Neural cell (in vitro differentiated cells): ENCODE data around the gene ADI1.

ENCODE experiments used
- POLR2AphosphoS5 ChIP-seq: IDR thresholded peaks from 2 replicates; pipeline ENCODE4 v1.6.1; 2012
- RAD21 ChIP-seq: fragments of 450-650 bp; conservative IDR thresholded peaks from 2 replicates; pipeline ENCODE4 v1.6.1; 2014; ENCODE audit warnings: antibody characterized with exemption, mild to moderate bottlenecking, moderate library complexity
- TF ChIP-seq, protein P1 (sequence below): fragments of 450-650 bp; IDR thresholded peaks from 2 replicates; pipeline ENCODE4 v1.5.1; 2014; ENCODE audit warnings: antibody characterized with exemption, mild to moderate bottlenecking, moderate library complexity; ENCODE audit not compliant: poor library complexity, severe bottlenecking

DNA sequence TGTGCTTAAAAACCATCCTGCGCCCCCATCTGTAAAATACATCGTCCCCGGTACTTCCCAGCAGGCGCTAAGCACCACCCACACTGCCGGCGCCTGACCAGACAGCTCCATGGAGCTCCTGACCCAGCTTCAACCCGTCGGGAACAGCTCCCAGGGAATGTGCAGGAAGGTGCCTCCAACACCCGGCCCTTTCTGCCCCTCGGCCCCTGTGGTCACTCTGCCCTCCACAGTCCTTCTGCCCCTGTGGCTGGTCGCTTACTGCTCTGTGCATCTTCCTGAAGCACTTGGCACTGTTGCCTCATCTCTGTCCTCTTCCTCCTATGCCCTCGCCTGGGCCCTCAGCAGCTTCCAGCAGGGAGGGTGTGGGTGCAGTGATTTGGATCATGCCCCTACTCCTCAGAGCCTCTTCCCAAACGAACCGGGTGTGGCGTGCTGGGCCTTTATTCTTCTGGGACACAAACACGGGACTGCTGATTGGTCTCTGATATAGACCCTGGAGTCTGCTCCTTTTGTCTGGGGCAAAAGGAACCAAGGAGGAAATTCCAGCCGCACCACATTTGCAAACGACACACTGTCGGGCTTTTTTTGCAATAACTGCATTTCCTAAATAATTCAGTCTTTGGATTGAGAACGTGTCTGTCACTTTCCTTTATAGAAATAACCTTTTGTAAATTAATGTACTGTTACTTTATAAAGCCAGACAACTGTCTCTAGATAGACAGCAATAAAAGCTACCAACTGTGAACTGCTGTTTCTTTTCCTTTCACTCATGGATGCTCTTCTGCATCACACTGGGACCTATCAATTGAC lies 65.9 kb downstream of the ADI1 start:
- TF ChIP-seq POLR2AphosphoS5 (no peak), RAD21 (no peak)
- TF ChIP-seq, protein P1, sequence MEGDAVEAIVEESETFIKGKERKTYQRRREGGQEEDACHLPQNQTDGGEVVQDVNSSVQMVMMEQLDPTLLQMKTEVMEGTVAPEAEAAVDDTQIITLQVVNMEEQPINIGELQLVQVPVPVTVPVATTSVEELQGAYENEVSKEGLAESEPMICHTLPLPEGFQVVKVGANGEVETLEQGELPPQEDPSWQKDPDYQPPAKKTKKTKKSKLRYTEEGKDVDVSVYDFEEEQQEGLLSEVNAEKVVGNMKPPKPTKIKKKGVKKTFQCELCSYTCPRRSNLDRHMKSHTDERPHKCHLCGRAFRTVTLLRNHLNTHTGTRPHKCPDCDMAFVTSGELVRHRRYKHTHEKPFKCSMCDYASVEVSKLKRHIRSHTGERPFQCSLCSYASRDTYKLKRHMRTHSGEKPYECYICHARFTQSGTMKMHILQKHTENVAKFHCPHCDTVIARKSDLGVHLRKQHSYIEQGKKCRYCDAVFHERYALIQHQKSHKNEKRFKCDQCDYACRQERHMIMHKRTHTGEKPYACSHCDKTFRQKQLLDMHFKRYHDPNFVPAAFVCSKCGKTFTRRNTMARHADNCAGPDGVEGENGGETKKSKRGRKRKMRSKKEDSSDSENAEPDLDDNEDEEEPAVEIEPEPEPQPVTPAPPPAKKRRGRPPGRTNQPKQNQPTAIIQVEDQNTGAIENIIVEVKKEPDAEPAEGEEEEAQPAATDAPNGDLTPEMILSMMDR: no peak
